ENCODE data around the gene KRT80.

Gene KRT80

GRCh38 chr12:52217223-52217622 is 25.4 kb upstream of the KRT80 start:
- in situ Hi-C loops (cut with HindIII; ENCODE audit: low sequenced_read_pairs): no loop called here
- no peak for TF ChIP-seq CTCF (IDR thresholded peaks at IDR 0.05; ENCODE audit: low read depth, low read length)
- H3K4me3 ChIP-seq (ENCODE audit: low read depth, low read length): no peak overlapping the region
- DNase-seq (ENCODE audit: low read depth, low spot score): no peak

GRCh38 chr12:52216807-52217206 is 25.0 kb upstream of the KRT80 start:
- no peak for DNase-seq (ENCODE audit: low read depth, low spot score)
- TF ChIP-seq CTCF (IDR thresholded peaks at IDR 0.05; ENCODE audit: low read depth, low read length): no peak
- in situ Hi-C loops (cut with HindIII; ENCODE audit: low sequenced_read_pairs): no loop called here
- no peak overlapping the region for H3K4me3 ChIP-seq (ENCODE audit: low read depth, low read length)

GRCh38 chr12:52216100-52216499 is 24.3 kb upstream of the KRT80 start:
- no peak overlapping the region for H3K4me3 ChIP-seq (ENCODE audit: low read depth, low read length)
- in situ Hi-C loops (cut with HindIII; ENCODE audit: low sequenced_read_pairs): no loop called here
- no peak for TF ChIP-seq CTCF (IDR thresholded peaks at IDR 0.05; ENCODE audit: low read depth, low read length)
- DNase-seq (ENCODE audit: low read depth, low spot score): no peak

GRCh38 chr12:52215587-52216031 is 23.8 kb upstream of the KRT80 start:
- peak; percentile 60 for DNase-seq (ENCODE audit: low read depth, low spot score)
- H3K4me3 ChIP-seq (ENCODE audit: low read depth, low read length): no peak overlapping the region
- no peak for TF ChIP-seq CTCF (IDR thresholded peaks at IDR 0.05; ENCODE audit: low read depth, low read length)
- in situ Hi-C loops (cut with HindIII; ENCODE audit: low sequenced_read_pairs): no loop called here

- no peak for DNase-seq (ENCODE audit: low read depth, low spot score)
- no peak for TF ChIP-seq CTCF (IDR thresholded peaks at IDR 0.05; ENCODE audit: low read depth, low read length)
- in situ Hi-C loops (cut with HindIII; ENCODE audit: low sequenced_read_pairs): no loop called here
- H3K4me3 ChIP-seq (ENCODE audit: low read depth, low read length): no peak overlapping the region
Observed at GRCh38 chr12:52214421-52214802, 22.6 kb upstream of the KRT80 start.

GRCh38 chr12:52213564-52214420 is 22.0 kb upstream of the KRT80 start:
- DNase-seq (ENCODE audit: low read depth, low spot score): peak; percentile 77
- peak; percentile 100 for TF ChIP-seq CTCF (IDR thresholded peaks at IDR 0.05; ENCODE audit: low read depth, low read length)
- in situ Hi-C loops (cut with HindIII; ENCODE audit: low sequenced_read_pairs): no loop called here
- H3K4me3 ChIP-seq (ENCODE audit: low read depth, low read length): no peak overlapping the region
